WERI-Rb-1 (cell line): Measurements from ENCODE around the gene KIR3DL1.
"Not testable (repeated sequence)": the region's sequence is repeated elsewhere in the genome, so short reads cannot be mapped to it uniquely, and the experiment has no call there.

ENCODE experiments used
- DNase-seq: peaks from one replicate; pipeline ENCODE4 v3.0.0-alpha.2; 2020
- H3K27ac ChIP-seq: fragments of 250-450 bp; sonication (Bioruptor Pico); 2 replicates; pipeline ENCODE4 v1.5.1; 2020; ENCODE audit warnings: mild to moderate bottlenecking, moderate library complexity
- H3K27me3 ChIP-seq: fragments of 250-450 bp; sonication (Bioruptor Pico); 2 replicates; pipeline ENCODE4 v1.5.1; 2021; ENCODE audit warnings: mild to moderate bottlenecking, low read depth, moderate library complexity; ENCODE audit not compliant: insufficient read depth, severe bottlenecking
- H3K36me3 ChIP-seq: fragments of 250-450 bp; sonication (Bioruptor Pico); 2 replicates; pipeline ENCODE4 v1.5.1; 2020; ENCODE audit warnings: mild to moderate bottlenecking, moderate library complexity
- H3K4me3 ChIP-seq: 2 replicates; pipeline ENCODE4 v1.5.1; 2011; ENCODE audit warnings: low read depth, mild to moderate bottlenecking, control low read depth, low read length
- H3K9me3 ChIP-seq: fragments of 250-450 bp; sonication (Bioruptor Pico); 2 replicates; pipeline ENCODE4 v1.5.1; 2021; ENCODE audit warnings: mild to moderate bottlenecking, moderate library complexity; ENCODE audit not compliant: severe bottlenecking

The KIR3DL1 gene

GRCh38 chr19:54816251-54816650 lies at the start of gene KIR3DL1:
KIR3DL1 (plus strand) TSS chr19:54816468.
- not testable (repeated sequence) for H3K4me3 ChIP-seq, H3K36me3 ChIP-seq, H3K27ac ChIP-seq, H3K9me3 ChIP-seq, DNase-seq
- H3K27me3 ChIP-seq: peaks cover 25% of the 10 kb centered on the region

DNA sequence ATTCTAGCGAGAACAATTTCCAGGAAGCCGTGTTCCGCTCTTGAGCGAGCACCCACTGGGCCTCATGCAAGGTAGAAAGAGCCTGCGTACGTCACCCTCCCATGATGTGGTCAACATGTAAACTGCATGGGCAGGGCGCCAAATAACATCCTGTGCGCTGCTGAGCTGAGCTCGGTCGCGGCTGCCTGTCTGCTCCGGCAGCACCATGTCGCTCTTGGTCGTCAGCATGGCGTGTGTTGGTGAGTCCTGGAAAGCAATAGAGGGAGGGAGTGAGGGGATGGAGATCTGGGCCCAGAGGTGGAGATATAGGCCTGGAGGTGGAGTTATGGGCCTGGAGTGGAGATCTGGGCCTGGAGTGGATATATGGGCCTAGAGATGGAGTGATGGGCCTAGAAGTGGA lies 46.6 kb upstream of the KIR3DL1 start, which contains the start of gene KIR2DL1:
KIR2DL1 (plus strand) TSS at position 148 of the 400 bp plus-strand sequence; CDS start at position 206, 58 bp downstream.
- not testable (repeated sequence) for H3K36me3 ChIP-seq, H3K9me3 ChIP-seq, H3K27ac ChIP-seq, DNase-seq, H3K4me3 ChIP-seq
- peaks cover 12% of the 10 kb centered on the region for H3K27me3 ChIP-seq

DNA sequence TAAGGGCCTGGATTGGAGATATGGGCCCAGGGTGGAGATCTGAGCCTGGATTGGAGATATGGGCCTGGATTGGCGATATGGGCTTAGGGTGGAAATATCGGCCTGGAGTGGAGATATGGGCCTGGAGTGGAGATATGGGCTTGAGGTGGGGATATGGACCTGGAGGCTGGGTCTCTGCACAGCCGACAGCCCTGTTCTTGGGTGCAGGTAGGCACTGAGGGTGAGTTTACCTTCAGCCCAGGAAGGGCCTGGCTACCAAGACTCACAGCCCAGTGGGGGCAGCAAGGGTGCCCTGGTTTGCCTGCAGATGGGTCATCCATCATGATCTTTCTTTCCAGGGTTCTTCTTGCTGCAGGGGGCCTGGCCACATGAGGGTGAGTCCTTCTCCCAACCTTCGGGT lies 45.8 kb upstream of the KIR3DL1 start:
- H3K36me3 ChIP-seq, DNase-seq, H3K9me3 ChIP-seq, H3K27ac ChIP-seq, H3K4me3 ChIP-seq, H3K27me3 ChIP-seq: not testable (repeated sequence)

DNA sequence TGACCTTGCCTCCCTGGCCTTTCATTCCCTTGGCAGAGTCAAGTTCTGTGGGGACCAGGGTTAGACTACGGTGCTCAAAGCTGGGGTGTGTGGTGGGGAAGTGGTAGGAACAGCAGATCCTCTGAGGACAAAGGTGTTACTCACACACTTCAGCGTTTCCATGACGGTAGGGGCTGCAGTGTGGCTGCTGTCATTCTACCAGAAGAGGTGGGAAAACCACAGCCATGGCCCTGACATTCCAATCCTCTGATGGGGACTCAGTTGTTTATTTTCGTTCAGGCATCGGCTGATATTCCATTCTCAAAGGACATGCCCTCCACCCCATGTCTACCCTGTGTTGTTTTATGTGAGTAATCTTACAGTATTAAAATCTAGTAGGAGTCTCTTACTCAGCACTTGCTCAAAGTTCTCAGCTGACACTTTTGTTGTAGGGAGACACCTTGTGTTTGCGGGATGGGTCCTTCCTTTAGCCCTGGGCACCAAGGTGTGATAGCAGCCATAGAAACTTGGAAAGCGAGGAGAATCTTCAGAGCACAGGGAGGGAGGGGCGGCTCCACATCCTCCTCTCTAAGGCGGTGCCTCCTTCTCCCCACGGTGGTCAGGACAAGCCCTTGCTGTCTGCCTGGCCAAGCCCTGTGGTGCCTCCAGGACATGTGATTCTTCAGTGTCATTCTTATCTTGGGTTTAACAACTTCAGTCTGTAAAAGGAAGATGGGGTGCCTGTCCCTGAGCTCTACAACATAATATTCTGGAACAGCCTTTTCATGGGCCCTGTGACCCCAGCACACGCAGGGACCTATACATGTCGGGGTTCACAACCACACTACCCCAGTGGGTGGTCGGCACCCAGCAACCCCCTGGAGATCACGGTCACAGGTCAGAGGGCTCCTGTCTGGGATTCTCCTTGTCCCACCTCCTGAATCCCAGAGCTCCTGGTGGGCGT lies 45.0 kb upstream of the KIR3DL1 start:
- H3K9me3 ChIP-seq, H3K27me3 ChIP-seq, H3K4me3 ChIP-seq, H3K36me3 ChIP-seq, H3K27ac ChIP-seq, DNase-seq: not testable (repeated sequence)

DNA sequence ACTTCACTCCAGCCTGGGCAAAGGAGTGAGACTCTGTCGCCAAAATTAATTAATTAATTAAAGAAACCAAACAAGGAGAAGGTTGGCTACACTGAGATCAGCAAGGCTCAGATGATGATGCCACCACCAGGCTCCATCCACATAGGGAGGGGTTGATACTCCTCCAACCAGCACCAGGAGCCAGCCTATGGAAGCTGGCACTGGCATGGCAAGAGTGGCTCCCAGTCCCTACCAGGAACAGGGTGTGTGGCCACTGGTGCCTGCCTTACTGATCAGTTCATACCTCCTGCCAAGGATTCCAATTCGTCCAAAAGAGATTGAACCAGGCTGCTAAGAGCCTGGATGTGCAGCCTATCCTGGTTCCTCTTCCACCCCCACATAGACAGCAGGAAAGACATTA lies 43.6 kb upstream of the KIR3DL1 start:
- peaks cover 18% of the 10 kb centered on the region for H3K27me3 ChIP-seq
- H3K27ac ChIP-seq, H3K4me3 ChIP-seq, H3K36me3 ChIP-seq, H3K9me3 ChIP-seq, DNase-seq: not testable (repeated sequence)

DNA sequence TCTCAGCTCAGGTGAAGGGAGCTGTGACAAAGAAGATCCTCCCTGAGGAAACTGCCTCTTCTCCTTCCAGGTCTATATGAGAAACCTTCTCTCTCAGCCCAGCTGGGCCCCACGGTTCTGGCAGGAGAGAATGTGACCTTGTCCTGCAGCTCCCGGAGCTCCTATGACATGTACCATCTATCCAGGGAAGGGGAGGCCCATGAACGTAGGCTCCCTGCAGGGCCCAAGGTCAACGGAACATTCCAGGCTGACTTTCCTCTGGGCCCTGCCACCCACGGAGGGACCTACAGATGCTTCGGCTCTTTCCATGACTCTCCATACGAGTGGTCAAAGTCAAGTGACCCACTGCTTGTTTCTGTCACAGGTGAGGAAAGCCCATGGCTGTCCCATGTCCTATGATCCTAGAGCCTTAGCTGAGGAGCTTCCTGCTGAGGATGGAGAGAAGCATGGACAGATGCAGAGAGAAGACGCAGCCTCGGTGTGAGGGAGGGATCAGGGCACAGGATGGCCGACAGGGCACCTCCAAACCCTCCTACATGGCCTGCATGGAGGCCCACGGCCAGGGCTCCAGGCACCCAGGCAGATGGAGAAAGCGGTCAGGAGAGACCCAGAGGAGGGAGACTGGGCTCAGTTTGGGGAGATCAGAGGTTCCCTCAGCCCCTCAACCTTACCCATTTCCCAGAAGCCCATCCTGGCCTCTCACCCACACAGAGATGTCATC lies 41.0 kb upstream of the KIR3DL1 start:
- H3K27ac ChIP-seq, H3K4me3 ChIP-seq, DNase-seq, H3K9me3 ChIP-seq, H3K36me3 ChIP-seq: not testable (repeated sequence)
- peaks cover 22% of the 10 kb centered on the region for H3K27me3 ChIP-seq

DNA sequence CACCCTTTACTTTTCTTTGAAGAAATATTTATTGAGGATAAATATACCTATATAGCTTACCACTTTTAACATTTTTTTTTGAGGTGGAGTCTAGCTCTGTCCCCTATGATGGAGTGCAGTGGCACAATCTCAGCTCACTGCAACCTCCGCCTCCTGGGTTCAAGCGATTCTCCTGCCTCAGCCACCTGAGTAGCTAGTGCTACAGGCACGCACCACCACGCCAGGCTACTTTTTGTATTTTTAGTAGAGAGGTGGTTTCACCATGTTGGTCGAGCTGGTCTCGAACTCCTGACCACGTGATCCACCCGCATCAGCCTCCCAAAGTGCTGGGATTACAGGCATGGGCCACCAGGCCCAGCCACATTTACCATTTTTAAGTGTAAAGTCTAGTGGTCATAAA lies 40.4 kb upstream of the KIR3DL1 start:
- not testable (repeated sequence) for H3K4me3 ChIP-seq, H3K9me3 ChIP-seq, DNase-seq, H3K27ac ChIP-seq, H3K36me3 ChIP-seq
- peaks cover 20% of the 10 kb centered on the region for H3K27me3 ChIP-seq

- H3K9me3 ChIP-seq, H3K27ac ChIP-seq, H3K36me3 ChIP-seq: not testable (repeated sequence)
Measured at GRCh38 chr19:54777851-54778250, 38.4 kb upstream of the KIR3DL1 start.

GRCh38 chr19:54778896-54779295 lies 37.4 kb upstream of the KIR3DL1 start:
- H3K27me3 ChIP-seq: peaks cover 15% of the 10 kb centered on the region
- H3K36me3 ChIP-seq, H3K27ac ChIP-seq, H3K9me3 ChIP-seq, DNase-seq, H3K4me3 ChIP-seq: not testable (repeated sequence)

More at GRCh38 chr19:54777851-54778250, 38.4 kb upstream of the KIR3DL1 start:
- H3K27me3 ChIP-seq: peaks cover 17% of the 10 kb centered on the region
- H3K4me3 ChIP-seq, DNase-seq: not testable (repeated sequence)

DNA sequence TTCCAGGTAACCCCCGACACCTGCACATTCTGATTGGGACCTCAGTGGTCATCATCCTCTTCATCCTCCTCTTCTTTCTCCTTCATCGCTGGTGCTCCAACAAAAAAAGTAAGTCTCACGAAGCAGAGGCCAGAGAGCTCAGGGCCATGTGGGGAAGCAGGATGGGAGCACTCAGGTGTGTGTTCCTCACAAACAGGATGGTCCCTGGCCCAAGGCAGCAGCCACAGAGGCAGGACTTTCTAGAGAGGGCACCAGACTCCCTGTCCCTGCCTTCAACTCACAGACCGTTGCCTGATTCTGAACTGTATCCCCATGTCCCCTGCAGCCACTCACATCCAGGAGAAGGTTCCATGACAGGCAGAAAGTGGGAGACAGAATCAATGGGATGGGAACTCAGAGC lies 33.4 kb upstream of the KIR3DL1 start:
- not testable (repeated sequence) for H3K9me3 ChIP-seq, H3K27ac ChIP-seq, DNase-seq, H3K4me3 ChIP-seq, H3K27me3 ChIP-seq, H3K36me3 ChIP-seq

- H3K27ac ChIP-seq, H3K36me3 ChIP-seq, DNase-seq, H3K4me3 ChIP-seq, H3K9me3 ChIP-seq: not testable (repeated sequence)
- peaks cover 17% of the 10 kb centered on the region for H3K27me3 ChIP-seq
Measured at GRCh38 chr19:54786091-54786723, 30.1 kb upstream of the KIR3DL1 start.

GRCh38 chr19:54788154-54788553 lies 28.1 kb upstream of the KIR3DL1 start:
- not testable (repeated sequence) for H3K27ac ChIP-seq, H3K36me3 ChIP-seq, H3K9me3 ChIP-seq, DNase-seq, H3K4me3 ChIP-seq
- H3K27me3 ChIP-seq: peaks cover 37% of the 10 kb centered on the region
